Measurements from ENCODE around the gene SYK.

SYK gene

DNA sequence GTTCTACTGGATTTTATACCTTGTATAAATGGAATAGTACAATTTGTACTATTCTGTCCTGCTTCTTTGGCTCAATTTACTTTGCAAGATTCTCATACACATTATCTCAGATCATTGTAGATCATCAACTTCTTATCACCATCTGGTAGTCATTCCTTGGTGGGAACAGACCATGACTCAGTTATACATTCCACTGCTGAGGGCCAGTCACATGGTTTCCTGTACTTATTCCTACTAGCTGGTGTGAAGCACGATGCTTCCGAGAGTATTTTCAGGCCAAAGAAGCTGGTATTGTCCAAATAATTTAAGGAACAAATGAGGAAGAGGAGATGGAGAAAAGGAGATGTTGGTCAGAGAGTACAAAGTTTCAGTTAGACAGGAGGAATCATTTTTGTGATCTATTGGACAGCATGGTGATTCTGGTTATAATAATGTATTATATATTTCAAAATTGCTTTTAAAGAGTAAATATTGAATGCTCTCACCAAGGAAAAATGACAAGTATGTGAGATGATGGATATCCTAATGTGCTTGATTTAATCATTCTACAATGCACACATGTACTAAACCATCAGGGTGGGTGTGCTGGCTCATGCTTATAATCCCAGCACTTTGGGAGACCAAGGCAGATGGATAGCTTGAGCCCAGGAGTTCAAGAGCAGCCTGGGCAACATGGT lies 124.1 kb downstream of the SYK start (continued):
- TF ChIP-seq ZNF394 (tag by site-specific recombination; IDR thresholded peaks at IDR 0.05; ENCODE audit: borderline replicate concordance) (no peak), ZFHX2 (tag by site-specific recombination; conservative IDR thresholded peaks at IDR 0.05) (no peak), ZNF747 (tag by site-specific recombination; IDR thresholded peaks at IDR 0.05) (no peak)

DNA sequence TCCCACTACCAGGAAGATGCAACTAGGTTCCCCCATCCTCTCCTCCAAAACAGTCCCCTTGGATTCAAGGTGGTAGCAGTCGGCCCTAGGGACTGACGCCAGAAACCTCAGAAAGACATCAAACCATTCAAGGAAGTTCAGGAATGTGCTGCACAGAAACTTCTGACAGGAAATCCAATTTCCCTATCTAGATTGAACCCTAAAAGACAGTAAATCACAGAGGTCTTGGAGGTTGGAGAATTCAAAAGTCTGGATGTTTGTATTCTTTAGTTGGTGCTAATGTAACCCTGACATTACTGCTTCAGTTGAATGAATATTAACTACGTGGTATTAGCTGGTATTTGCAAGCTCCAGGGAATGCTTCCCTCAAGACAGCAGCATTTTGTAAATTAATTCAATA lies 125.3 kb downstream of the SYK start:
- TF ChIP-seq ZNF514 (tag by site-specific recombination; IDR thresholded peaks at IDR 0.05) (no peak), ZNF600 (tag by site-specific recombination; IDR thresholded peaks at IDR 0.05) (no peak), HOXD13 (CRISPR knock-in tag; IDR thresholded peaks at IDR 0.05; ENCODE audit: borderline replicate concordance) (no peak), ZNF19 (tag by site-specific recombination; IDR thresholded peaks at IDR 0.05; ENCODE audit: low read depth) (no peak), WT1 (tag by site-specific recombination; IDR thresholded peaks at IDR 0.05) (no peak), ZNF433 (tag by site-specific recombination; IDR thresholded peaks at IDR 0.05; ENCODE audit: low read depth) (no peak), REPIN1 (tag by site-specific recombination; IDR thresholded peaks at IDR 0.05; ENCODE audit: low read depth) (no peak), ZNF174 (tag by site-specific recombination; IDR thresholded peaks at IDR 0.05) (no peak), ZNF624 (tag by site-specific recombination; IDR thresholded peaks at IDR 0.05) (no peak), GLI4 (tag by site-specific recombination; IDR thresholded peaks at IDR 0.05) (no peak), ZNF121 (tag by site-specific recombination; IDR thresholded peaks at IDR 0.05) (no peak), ZBTB17 (tag by site-specific recombination; IDR thresholded peaks at IDR 0.05) (no peak), ZNF664 (tag by site-specific recombination; IDR thresholded peaks at IDR 0.05) (no peak), ZNF416 (tag by site-specific recombination; IDR thresholded peaks at IDR 0.05) (no peak), KLF7 (tag by site-specific recombination; IDR thresholded peaks at IDR 0.05; ENCODE audit: borderline replicate concordance) (no peak), ZBTB1 (tag by site-specific recombination; IDR thresholded peaks at IDR 0.05) (no peak)
- H3K36me3 ChIP-seq (ENCODE audit: control insufficient read depth in 2 of 2, insufficient read depth in 1 of 2, low read length in 2 of 2) = no peaks in the 10 kb centered on the region
- H3K4me1 ChIP-seq (ENCODE audit: control insufficient read depth, insufficient read depth, low read length) = no peaks in the 10 kb centered on the region
- ChIA-PET CTCF (interaction anchor here (0.5 kb wide), 1 partner anchor 773 kb away, joined by 3 read pairs; no protein-coding TSS in a partner anchor), POLR2A (interaction anchor here (0.5 kb wide), 1 partner anchor 198 kb away, joined by 4 read pairs; no protein-coding TSS in a partner anchor)
- H3K4me3 ChIP-seq (ENCODE audit: low read depth, low read length) = no peak overlapping the region
- no peaks in the 10 kb centered on the region for H3K9me3 ChIP-seq (ENCODE audit: control insufficient read depth, insufficient read depth, low read depth, low read length)
- no peak overlapping the region for H3K27ac ChIP-seq (ENCODE audit: extremely low read depth, low read depth, low read length)

GRCh38 chr9:90927496-90927895 lies 125.9 kb downstream of the SYK start:
- CTCF ChIA-PET = interaction anchor here (0.5 to 0.7 kb wide), 2 partner anchors 773 to 976 kb away, joined by 3 read pairs; no protein-coding TSS in a partner anchor
- Histone ChIP-seq H3K27ac (ENCODE audit: extremely low read depth, low read depth, low read length) (no peak overlapping the region), H3K4me1 (ENCODE audit: control insufficient read depth, insufficient read depth, low read length) (no peaks in the 10 kb centered on the region), H3K9me3 (ENCODE audit: control insufficient read depth, insufficient read depth, low read depth, low read length) (no peaks in the 10 kb centered on the region), H3K36me3 (ENCODE audit: control insufficient read depth in 2 of 2, insufficient read depth in 1 of 2, low read length in 2 of 2) (no peaks in the 10 kb centered on the region), H3K4me3 (ENCODE audit: low read depth, low read length) (no peak overlapping the region)
- POLR2A ChIA-PET = interaction anchor here (0.5 kb wide), 1 partner anchor 198 kb away, joined by 4 read pairs; no protein-coding TSS in a partner anchor
- TF ChIP-seq BCL6B (tag by site-specific recombination; IDR thresholded peaks at IDR 0.05) (no peak), ZNF335 (tag by site-specific recombination; conservative IDR thresholded peaks at IDR 0.05) (no peak), ZNF677 (tag by site-specific recombination; IDR thresholded peaks at IDR 0.05) (no peak), AEBP2 (tag by site-specific recombination; IDR thresholded peaks at IDR 0.05; ENCODE audit: borderline replicate concordance) (no peak), ZNF488 (tag by site-specific recombination; IDR thresholded peaks at IDR 0.05) (no peak), ZBTB49 (tag by site-specific recombination; IDR thresholded peaks at IDR 0.05; ENCODE audit: low read depth) (no peak), TCF7L2 (IDR thresholded peaks at IDR 0.05; ENCODE audit: borderline replicate concordance, low read depth, low read length) (no peak), ZBTB7A (tag by site-specific recombination; IDR thresholded peaks at IDR 0.05; ENCODE audit: low read depth) (no peak), ZNF133 (tag by site-specific recombination; IDR thresholded peaks at IDR 0.05) (no peak)

Data from HEK293 (cell line).